GM12864 (cell line): ENCODE data around the gene MORF4L2.

ENCODE experiments used
- DNase-seq: peaks from one replicate; pipeline ENCODE4 v3.0.0-alpha.2; 2011; ENCODE audit warnings: low read depth
- H3K4me3 ChIP-seq: 2 replicates; pipeline ENCODE4 v1.5.1; 2011; ENCODE audit warnings: mild to moderate bottlenecking, low read depth, low read length, control low read depth
- TF ChIP-seq, protein P1 (sequence below): IDR thresholded peaks from 2 replicates; pipeline ENCODE4 v1.5.1; 2011; ENCODE audit warnings: low read depth, mild to moderate bottlenecking, moderate library complexity, low read length, control low read depth, inconsistent platforms; ENCODE audit errors: missing control alignments

The MORF4L2 gene

DNA sequence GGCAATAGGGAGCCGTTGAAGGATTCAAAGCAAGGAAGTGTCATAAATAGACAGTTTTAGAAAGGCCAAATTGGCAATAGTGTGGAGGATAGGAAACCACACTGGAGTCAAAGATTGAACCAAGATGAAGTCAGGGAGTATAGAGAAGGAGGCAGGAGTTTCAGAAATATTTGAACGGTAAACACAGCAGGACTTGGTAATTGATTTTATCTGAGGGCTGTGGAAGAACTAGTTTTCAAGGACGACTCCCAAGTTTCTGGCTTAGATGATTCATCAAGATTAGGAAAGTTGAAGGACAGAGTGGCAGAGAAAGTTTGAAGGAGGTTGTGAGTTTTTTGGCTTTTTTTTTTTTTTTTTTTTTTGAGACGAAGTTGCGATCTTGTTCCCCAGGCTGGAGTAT is 12.7 kb upstream of the MORF4L2 start:
- TF ChIP-seq, protein P1, sequence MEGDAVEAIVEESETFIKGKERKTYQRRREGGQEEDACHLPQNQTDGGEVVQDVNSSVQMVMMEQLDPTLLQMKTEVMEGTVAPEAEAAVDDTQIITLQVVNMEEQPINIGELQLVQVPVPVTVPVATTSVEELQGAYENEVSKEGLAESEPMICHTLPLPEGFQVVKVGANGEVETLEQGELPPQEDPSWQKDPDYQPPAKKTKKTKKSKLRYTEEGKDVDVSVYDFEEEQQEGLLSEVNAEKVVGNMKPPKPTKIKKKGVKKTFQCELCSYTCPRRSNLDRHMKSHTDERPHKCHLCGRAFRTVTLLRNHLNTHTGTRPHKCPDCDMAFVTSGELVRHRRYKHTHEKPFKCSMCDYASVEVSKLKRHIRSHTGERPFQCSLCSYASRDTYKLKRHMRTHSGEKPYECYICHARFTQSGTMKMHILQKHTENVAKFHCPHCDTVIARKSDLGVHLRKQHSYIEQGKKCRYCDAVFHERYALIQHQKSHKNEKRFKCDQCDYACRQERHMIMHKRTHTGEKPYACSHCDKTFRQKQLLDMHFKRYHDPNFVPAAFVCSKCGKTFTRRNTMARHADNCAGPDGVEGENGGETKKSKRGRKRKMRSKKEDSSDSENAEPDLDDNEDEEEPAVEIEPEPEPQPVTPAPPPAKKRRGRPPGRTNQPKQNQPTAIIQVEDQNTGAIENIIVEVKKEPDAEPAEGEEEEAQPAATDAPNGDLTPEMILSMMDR = no peak
- DNase-seq = no peak
- H3K4me3 ChIP-seq = no peak overlapping the region

GRCh38 chrX:103697687-103698086 is 11.2 kb upstream of the MORF4L2 start:
- H3K4me3 ChIP-seq = no peak overlapping the region
- DNase-seq = no peak
- TF ChIP-seq, protein P1 = no peak

DNA sequence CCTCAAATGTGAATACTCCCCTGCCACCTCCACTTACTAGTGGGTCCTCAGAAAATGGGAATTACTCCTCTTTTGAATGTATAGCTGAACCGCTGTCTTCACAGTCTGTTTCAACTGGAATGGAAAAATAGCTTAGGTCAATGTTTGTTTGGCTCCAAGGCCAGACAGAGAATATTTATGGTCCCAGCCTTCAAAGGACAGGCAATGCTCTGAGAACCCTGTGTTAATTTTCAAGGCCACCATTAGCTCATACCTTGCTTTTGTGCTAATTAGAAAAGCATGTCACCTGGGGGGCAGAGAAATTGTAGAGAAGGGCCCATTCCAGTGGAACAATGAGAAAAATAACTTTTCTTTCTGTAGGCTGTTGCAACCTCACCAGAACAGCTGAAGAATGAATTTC is 4.6 kb upstream of the MORF4L2 start:
- no peak for DNase-seq
- H3K4me3 ChIP-seq = no peak overlapping the region
- TF ChIP-seq, protein P1 = no peak

- TF ChIP-seq, protein P1 = peak; percentile 34
- DNase-seq = no peak
- no peak overlapping the region for H3K4me3 ChIP-seq
Measured at GRCh38 chrX:103688946-103689345, 2.4 kb upstream of the MORF4L2 start.

DNA sequence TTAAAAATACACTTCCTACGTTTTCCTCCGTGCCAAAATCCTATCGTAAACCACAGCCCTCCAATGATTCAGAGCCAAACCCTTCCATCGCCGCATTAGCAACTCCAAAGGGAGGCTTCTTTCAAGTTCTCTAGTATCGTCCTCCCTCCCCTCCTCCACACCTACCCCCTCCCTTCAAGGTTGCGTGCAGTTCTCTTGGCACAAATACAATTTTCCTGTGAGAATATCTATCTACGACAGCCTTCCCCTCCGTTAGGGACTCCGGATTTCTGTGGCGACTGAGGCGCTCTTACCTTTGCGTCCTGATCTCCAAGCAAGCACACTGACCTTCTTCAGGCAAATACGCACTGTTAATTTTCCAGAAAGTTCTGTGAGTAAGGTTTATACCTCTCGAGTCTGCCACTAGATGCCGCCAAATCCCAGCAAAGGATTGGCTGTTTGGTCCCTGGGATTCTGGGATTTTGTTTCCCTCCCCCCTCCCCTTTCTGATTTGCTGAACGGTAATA is 1.2 kb upstream of the MORF4L2 start:
- DNase-seq = no peak
- H3K4me3 ChIP-seq = peak overlapping the region; percentile 56
- TF ChIP-seq, protein P1 = peak; percentile 69

GRCh38 chrX:103687073-103687695 is 685 bp upstream of the MORF4L2 start:
- H3K4me3 ChIP-seq = peak overlapping the region; percentile 56
- peak; percentile 45 for DNase-seq
- TF ChIP-seq, protein P1 = peak; percentile 41

DNA sequence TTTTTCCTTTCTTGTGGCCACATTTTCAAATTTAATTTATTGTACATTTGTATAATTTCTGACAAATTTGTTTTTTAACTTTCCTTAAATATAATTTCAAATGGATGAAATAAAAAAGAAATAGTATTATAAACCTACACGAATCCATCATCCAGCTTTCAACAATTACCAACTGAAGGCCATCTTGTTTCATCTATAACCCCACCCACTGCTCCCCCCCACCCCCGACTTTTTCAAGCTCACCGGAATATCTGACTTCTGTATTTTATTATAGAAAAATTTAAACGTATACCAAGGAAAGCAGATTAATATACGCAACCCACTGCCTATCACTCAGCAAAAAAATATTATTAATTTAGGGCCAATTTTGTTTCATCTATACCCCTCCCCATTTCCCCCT is 1.1 kb downstream of the MORF4L2 start:
- TF ChIP-seq, protein P1 = no peak
- peak overlapping the region; percentile 56 for H3K4me3 ChIP-seq
- DNase-seq = no peak
